H9 (cell line): Measurements from ENCODE around the gene LRSAM1. TPM values are rescaled to one million over a fixed set of nuclear protein-coding genes. Genes with fewer than 3 reads are reported as not detected.
A peak's percentile ranks its signal among the peaks of the same experiment; 100 is the strongest.

Source experiments
- DNase-seq: peaks from one replicate; pipeline ENCODE4 v3.0.0-alpha.2; 2017
- H2AFZ ChIP-seq: one replicate; pipeline ENCODE4 v1.6.1; 2013; ENCODE audit warnings: mild to moderate bottlenecking, low read length, control low read depth, moderate library complexity
- H2AK5ac ChIP-seq: 2 replicates; pipeline ENCODE4 v1.6.1; 2013; ENCODE audit warnings: low read length, control low read depth, mixed read lengths; ENCODE audit not compliant: insufficient read length
- H2BK120ac ChIP-seq: one replicate; pipeline ENCODE4 v1.6.1; 2013; ENCODE audit warnings: low read depth, mild to moderate bottlenecking, low read length, control low read depth, inconsistent platforms; ENCODE audit not compliant: poor library complexity, severe bottlenecking
- H2BK12ac ChIP-seq: 2 replicates; pipeline ENCODE4 v1.6.1; 2013; ENCODE audit warnings: low read length, control low read depth, mixed read lengths, low read depth; ENCODE audit not compliant: insufficient read length
- H2BK15ac ChIP-seq: 2 replicates; pipeline ENCODE4 v1.6.1; 2013; ENCODE audit warnings: low read depth, low read length, control low read depth
- H2BK20ac ChIP-seq: one replicate; pipeline ENCODE4 v1.6.1; 2013; ENCODE audit warnings: low read depth, mild to moderate bottlenecking, low read length, control low read depth, inconsistent platforms; ENCODE audit not compliant: poor library complexity, severe bottlenecking
- H2BK5ac ChIP-seq: 2 replicates; pipeline ENCODE4 v1.6.1; 2013; ENCODE audit warnings: low read length, control low read depth, mixed read lengths; ENCODE audit not compliant: insufficient read length
- H3K14ac ChIP-seq: 2 replicates; pipeline ENCODE4 v1.6.1; 2013; ENCODE audit warnings: low read length, control low read depth; ENCODE audit not compliant: insufficient read depth
- H3K18ac ChIP-seq: 2 replicates; pipeline ENCODE4 v1.6.1; 2013; ENCODE audit warnings: low read depth, mild to moderate bottlenecking, mixed read lengths, low read length, control low read depth; ENCODE audit not compliant: insufficient read length
- H3K23ac ChIP-seq: 2 replicates; pipeline ENCODE4 v1.6.1; 2013; ENCODE audit warnings: low read length, control low read depth, mixed read lengths, low read depth; ENCODE audit not compliant: insufficient read length
- H3K23me2 ChIP-seq: 2 replicates; pipeline ENCODE4 v1.6.1; 2013; ENCODE audit warnings: low read depth, mild to moderate bottlenecking, mixed read lengths, low read length, control low read depth; ENCODE audit not compliant: insufficient read length, poor library complexity, severe bottlenecking
- H3K27ac ChIP-seq: 2 replicates; pipeline ENCODE4 v1.5.1; 2013; ENCODE audit warnings: low read length, control low read depth, mixed read lengths, low read depth; ENCODE audit not compliant: insufficient read length
- H3K27me3 ChIP-seq: 2 replicates; pipeline ENCODE4 v1.6.1; 2013; ENCODE audit warnings: low read length, control low read depth, inconsistent platforms; ENCODE audit not compliant: insufficient read depth
- H3K4ac ChIP-seq: 2 replicates; pipeline ENCODE4 v1.6.1; 2013; ENCODE audit warnings: low read depth, mild to moderate bottlenecking, control low read depth, inconsistent platforms, low read length, moderate library complexity
- H3K4me1 ChIP-seq: 2 replicates; pipeline ENCODE4 v1.6.1; 2013; ENCODE audit warnings: low read length, control low read depth, inconsistent platforms; ENCODE audit not compliant: insufficient read depth
- H3K4me2 ChIP-seq: 2 replicates; pipeline ENCODE4 v1.6.1; 2013; ENCODE audit warnings: low read length, control low read depth, mixed read lengths; ENCODE audit not compliant: insufficient read length, insufficient read depth
- H3K56ac ChIP-seq: 2 replicates; pipeline ENCODE4 v1.6.1; 2013; ENCODE audit warnings: low read depth, mild to moderate bottlenecking, mixed read lengths, low read length, control low read depth; ENCODE audit not compliant: insufficient read length
- H3K79me1 ChIP-seq: 2 replicates; pipeline ENCODE4 v1.6.1; 2013; ENCODE audit warnings: low read depth, mild to moderate bottlenecking, moderate library complexity, low read length, control low read depth, inconsistent platforms; ENCODE audit not compliant: insufficient read depth, poor library complexity, severe bottlenecking
- H3K79me2 ChIP-seq: 2 replicates; pipeline ENCODE4 v1.6.1; 2013; ENCODE audit warnings: low read length, control low read depth, inconsistent platforms; ENCODE audit not compliant: insufficient read depth
- H3K9ac ChIP-seq: 2 replicates; pipeline ENCODE4 v1.6.1; 2013; ENCODE audit warnings: low read length, control low read depth, mixed read lengths; ENCODE audit not compliant: insufficient read length; ENCODE audit errors: extremely low read depth
- H3K9me3 ChIP-seq: one replicate; pipeline ENCODE4 v1.6.1; 2013; ENCODE audit warnings: low read depth, low read length, inconsistent platforms; ENCODE audit not compliant: control insufficient read depth
- H3T11ph ChIP-seq: one replicate; pipeline ENCODE4 v1.6.1; 2013; ENCODE audit warnings: mild to moderate bottlenecking, low read length, control low read depth, inconsistent platforms
- H4K20me1 ChIP-seq: one replicate; pipeline ENCODE4 v1.6.1; 2013; ENCODE audit not compliant: control insufficient read depth, insufficient read length, insufficient read depth
- H4K5ac ChIP-seq: 2 replicates; pipeline ENCODE4 v1.6.1; 2013; ENCODE audit warnings: low read depth, mild to moderate bottlenecking, mixed read lengths, low read length, control low read depth; ENCODE audit not compliant: insufficient read length
- H4K8ac ChIP-seq: replicated peaks from 2 replicates; pipeline ENCODE4 v1.6.1; 2013; ENCODE audit warnings: low read length, control low read depth, mixed read lengths, low read depth; ENCODE audit not compliant: insufficient read length
- H4K91ac ChIP-seq: 2 replicates; pipeline ENCODE4 v1.6.1; 2013; ENCODE audit warnings: low read depth, mild to moderate bottlenecking, moderate library complexity, mixed read lengths, low read length, control low read depth; ENCODE audit not compliant: insufficient read length
- H3K27ac Mint-ChIP-seq, 3 experiments: 2 replicates in 2 of 3; 3 replicates in 1 of 3; pipeline ENCODE4 v1.8.0; 2020 to 2021; ENCODE audit warnings: mixed read lengths in 3 of 3, mild to moderate bottlenecking in 1 of 3, moderate library complexity in 1 of 3
- H3K27me3 Mint-ChIP-seq: 2 replicates; pipeline ENCODE4 v1.8.0; 2021; ENCODE audit warnings: low read depth, mild to moderate bottlenecking, moderate library complexity, mixed read lengths
- H3K36me3 Mint-ChIP-seq, 3 experiments: 2 replicates in 2 of 3; 3 replicates in 1 of 3; pipeline ENCODE4 v1.8.0; 2020 to 2021; ENCODE audit warnings: low read depth in 3 of 3, mixed read lengths in 3 of 3; ENCODE audit not compliant: insufficient read depth in 1 of 3
- H3K4me1 Mint-ChIP-seq, 2 experiments: 2 replicates each; pipeline ENCODE4 v1.8.0; 2020; ENCODE audit warnings: mixed read lengths in 2 of 2
- H3K4me3 Mint-ChIP-seq, 2 experiments: 2 replicates in 1 of 2; 3 replicates in 1 of 2; pipeline ENCODE4 v1.8.0; 2020 to 2021; ENCODE audit warnings: mild to moderate bottlenecking in 2 of 2, mixed read lengths in 2 of 2, moderate library complexity in 1 of 2
- H3K9me3 Mint-ChIP-seq, 2 experiments: 2 replicates in 1 of 2; 3 replicates in 1 of 2; pipeline ENCODE4 v1.8.0; 2020; ENCODE audit warnings: mild to moderate bottlenecking in 2 of 2, mixed read lengths in 2 of 2, moderate library complexity in 1 of 2
- CTCF ChIP-seq: fragments of 200-600 bp; sonication (generic); conservative IDR thresholded peaks from 3 replicates; pipeline ENCODE4 v1.8.0; 2021; ENCODE audit warnings: antibody characterized with exemption, mild to moderate bottlenecking
- WGBS: extraction: QIAGEN DNeasy Blood & Tissue Kit; methylation state at CpG from one replicate; pipeline ENCODE4 v1.1.7; 2013; ENCODE audit warnings: missing lambda C conversion rate, low lambda C conversion rate, mixed read lengths; ENCODE audit not compliant: insufficient read length; ENCODE audit errors: extremely low coverage; 5-methylcytosine and 5-hydroxymethylcytosine counted together
- total RNA-seq: library from RNA; stranded (reverse); gene quantifications from 2 replicates; pipeline ENCODE4 v1.2.1, GENCODE V29; 2021

LRSAM1 gene
- total RNA-seq, 1 experiment from 2014 or later = 16.2 TPM

- H2AFZ ChIP-seq = no peak overlapping the region
- H3K27me3 ChIP-seq = no peaks in the 10 kb centered on the region
- Mint-ChIP-seq H3K27me3 (no peaks in the 10 kb centered on the region), H3K36me3 (peaks cover 0 to 7% (median 0%) of the 10 kb centered on the region in 3 experiments; a peak in 2 of 7 replicates), H3K9me3 (no peaks in the 10 kb centered on the region), H3K4me1 (peaks cover 19 to 23% of the 10 kb centered on the region in 2 experiments), H3K4me3 (no peak overlapping the region; a peak in 1 of 5 replicates), H3K27ac (peak overlapping the region; percentile 77 to 94 (median 89); a peak in 6 of 7 replicates)
- no peak for DNase-seq
- no peak overlapping the region for H3T11ph ChIP-seq
- H4K91ac ChIP-seq = no peak overlapping the region
- no peak overlapping the region for H2AK5ac ChIP-seq
- no peak overlapping the region for H3K27ac ChIP-seq
- no peak overlapping the region for H3K18ac ChIP-seq
- no peak overlapping the region for H3K4ac ChIP-seq
- H2BK120ac ChIP-seq = no peak overlapping the region
- no peaks in the 10 kb centered on the region for H3K23me2 ChIP-seq
- peak overlapping the region; percentile 58 for H3K14ac ChIP-seq
- no peaks in the 10 kb centered on the region for H3K9me3 ChIP-seq
- WGBS = no CpG with 5 or more reads among the region's 25 CpGs
- H2BK12ac ChIP-seq = no peak overlapping the region
- no peak overlapping the region for H4K5ac ChIP-seq
- TF ChIP-seq CTCF = no peak
- no peak overlapping the region for H2BK5ac ChIP-seq
- H3K23ac ChIP-seq = no peak overlapping the region
- peaks cover 6% of the 10 kb centered on the region; the same call in 1 of the 2 replicates for H3K79me2 ChIP-seq
- H2BK20ac ChIP-seq = no peak overlapping the region
- H3K4me1 ChIP-seq = no peaks in the 10 kb centered on the region; the same call in 1 of the 2 replicates
- no peak overlapping the region for H2BK15ac ChIP-seq
- no peak overlapping the region for H3K56ac ChIP-seq
- no peaks in the 10 kb centered on the region for H4K20me1 ChIP-seq
- H4K8ac ChIP-seq = no peak overlapping the region
- H3K9ac ChIP-seq = no peak overlapping the region
- H3K4me2 ChIP-seq = no peak overlapping the region
- H3K79me1 ChIP-seq = peaks cover 5% of the 10 kb centered on the region
Measured at GRCh38 chr9:127545196-127546124, 94.2 kb downstream of the LRSAM1 start.
